ENCODE measurements around the gene S100A10. TPM values are rescaled to one million over a fixed set of nuclear protein-coding genes. Genes with fewer than 3 reads are reported as not detected.

S100A10 gene
- total RNA-seq, 6 experiments from 2014 or later: 390 to 518 (median 442) TPM

DNA sequence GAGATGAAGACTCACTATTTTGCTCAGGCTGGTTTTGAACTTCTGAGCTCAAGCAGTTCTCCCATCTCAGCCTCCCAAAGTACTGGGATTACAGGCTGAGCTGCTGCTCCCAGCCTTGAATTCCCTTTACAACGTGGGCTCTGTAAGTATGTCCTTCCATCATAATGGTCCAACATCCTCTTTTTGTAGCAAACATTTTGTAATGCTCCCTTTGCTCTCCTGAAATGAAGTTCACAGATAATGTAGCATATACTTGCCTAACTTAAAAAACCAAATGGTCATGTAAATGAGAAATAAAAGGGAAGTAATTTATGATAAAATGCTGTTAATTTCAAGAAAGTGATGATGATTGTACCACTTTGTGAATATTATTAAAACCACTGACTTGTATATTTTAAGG, 53.9 kb downstream of the S100A10 start:
- TF ChIP-seq, protein P1, sequence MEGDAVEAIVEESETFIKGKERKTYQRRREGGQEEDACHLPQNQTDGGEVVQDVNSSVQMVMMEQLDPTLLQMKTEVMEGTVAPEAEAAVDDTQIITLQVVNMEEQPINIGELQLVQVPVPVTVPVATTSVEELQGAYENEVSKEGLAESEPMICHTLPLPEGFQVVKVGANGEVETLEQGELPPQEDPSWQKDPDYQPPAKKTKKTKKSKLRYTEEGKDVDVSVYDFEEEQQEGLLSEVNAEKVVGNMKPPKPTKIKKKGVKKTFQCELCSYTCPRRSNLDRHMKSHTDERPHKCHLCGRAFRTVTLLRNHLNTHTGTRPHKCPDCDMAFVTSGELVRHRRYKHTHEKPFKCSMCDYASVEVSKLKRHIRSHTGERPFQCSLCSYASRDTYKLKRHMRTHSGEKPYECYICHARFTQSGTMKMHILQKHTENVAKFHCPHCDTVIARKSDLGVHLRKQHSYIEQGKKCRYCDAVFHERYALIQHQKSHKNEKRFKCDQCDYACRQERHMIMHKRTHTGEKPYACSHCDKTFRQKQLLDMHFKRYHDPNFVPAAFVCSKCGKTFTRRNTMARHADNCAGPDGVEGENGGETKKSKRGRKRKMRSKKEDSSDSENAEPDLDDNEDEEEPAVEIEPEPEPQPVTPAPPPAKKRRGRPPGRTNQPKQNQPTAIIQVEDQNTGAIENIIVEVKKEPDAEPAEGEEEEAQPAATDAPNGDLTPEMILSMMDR (IDR thresholded peaks at IDR 0.05): no peak
- Mint-ChIP-seq H3K4me3 (no peak overlapping the region), H3K27ac (no peak overlapping the region), H3K4me1 (ENCODE audit: low read depth) (peaks cover 29% of the 10 kb centered on the region), H3K9me3 (no peaks in the 10 kb centered on the region), H3K36me3 (ENCODE audit: low read depth) (no peaks in the 10 kb centered on the region), H3K27me3 (ENCODE audit: insufficient read depth) (no peaks in the 10 kb centered on the region)
- DNase-seq: no peak

DNA sequence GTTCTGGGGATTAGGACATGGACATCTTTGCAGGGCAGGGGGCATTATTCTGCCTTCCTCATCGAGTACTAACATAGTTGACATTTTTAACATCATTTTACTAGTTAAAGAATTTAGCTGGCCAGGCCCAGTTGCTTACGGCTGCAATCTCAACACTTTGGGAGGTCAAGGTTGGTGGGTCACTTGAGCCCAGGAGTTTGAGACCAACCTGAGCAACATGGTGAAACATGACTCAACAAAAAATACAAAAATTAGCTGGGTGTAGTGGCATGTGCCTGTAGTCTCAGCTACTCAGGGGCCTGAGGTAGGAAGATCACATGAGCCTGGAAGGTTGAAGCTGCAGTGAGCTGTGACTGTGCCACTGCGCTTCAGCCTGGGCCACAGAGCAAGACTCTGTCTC, 54.5 kb downstream of the S100A10 start:
- Mint-ChIP-seq H3K4me3 (no peak overlapping the region), H3K9me3 (no peaks in the 10 kb centered on the region), H3K36me3 (ENCODE audit: low read depth) (no peaks in the 10 kb centered on the region), H3K4me1 (ENCODE audit: low read depth) (peaks cover 23% of the 10 kb centered on the region), H3K27ac (no peak overlapping the region), H3K27me3 (ENCODE audit: insufficient read depth) (no peaks in the 10 kb centered on the region)
- TF ChIP-seq, protein P1 (IDR thresholded peaks at IDR 0.05): no peak
- DNase-seq: no peak

DNA sequence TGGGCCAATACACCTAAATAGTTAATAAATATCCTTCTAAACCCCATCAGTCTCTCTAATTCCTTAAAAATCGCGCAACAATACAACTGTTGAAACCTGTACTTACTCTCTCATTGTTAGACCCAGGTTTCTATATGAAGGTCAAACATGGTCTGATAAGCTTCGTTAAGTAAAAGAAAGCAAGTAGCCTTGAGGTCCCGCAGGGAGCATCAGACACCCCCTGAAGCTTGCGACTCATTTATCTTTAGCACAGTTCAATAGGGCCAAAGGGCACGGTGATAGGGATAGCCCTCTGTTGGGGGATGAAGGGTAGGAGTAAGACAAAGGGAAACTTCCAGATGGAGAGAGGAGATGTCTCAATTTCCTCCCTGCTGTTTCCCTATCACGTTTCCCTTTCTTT, 57.0 kb downstream of the S100A10 start:
- Mint-ChIP-seq H3K27me3 (ENCODE audit: insufficient read depth) (no peaks in the 10 kb centered on the region; the same call in 1 of the 2 replicates), H3K4me3 (no peak overlapping the region), H3K36me3 (ENCODE audit: low read depth) (no peaks in the 10 kb centered on the region), H3K4me1 (ENCODE audit: low read depth) (peaks cover 18% of the 10 kb centered on the region), H3K9me3 (no peaks in the 10 kb centered on the region), H3K27ac (no peak overlapping the region)
- no peak for DNase-seq
- TF ChIP-seq, protein P1 (IDR thresholded peaks at IDR 0.05): no peak

DNA sequence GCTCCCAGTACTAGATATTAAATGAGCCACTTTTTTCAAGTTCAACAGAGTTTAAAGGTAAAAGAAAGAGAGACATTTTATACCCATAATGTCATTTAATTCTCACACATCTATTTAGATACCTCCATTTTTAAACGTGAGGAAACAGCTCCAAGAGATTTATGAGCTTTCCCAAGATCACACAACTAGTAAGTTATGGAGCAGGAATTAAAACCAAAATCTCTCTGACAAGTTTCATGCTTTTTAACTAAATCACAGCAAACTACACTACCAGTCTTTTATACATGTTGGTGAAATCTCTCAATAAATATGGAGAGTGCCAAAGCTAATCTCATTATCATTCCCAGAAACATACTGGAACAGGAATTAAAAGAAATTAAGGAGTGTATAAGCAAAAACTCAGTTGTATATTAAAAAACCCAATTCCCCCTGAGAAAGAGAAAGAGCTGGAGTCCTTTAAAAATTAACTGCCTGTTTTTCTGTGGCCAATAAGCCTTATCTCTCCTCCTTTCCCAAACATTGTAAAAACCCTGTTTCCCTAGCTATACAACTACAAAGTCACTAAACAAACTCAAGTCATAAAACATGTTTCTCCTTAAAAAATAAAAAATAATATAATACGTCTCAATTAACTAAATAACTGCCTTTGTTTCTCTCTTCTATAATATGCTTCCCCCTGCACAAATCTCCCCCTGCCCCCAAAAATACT, 57.6 kb downstream of the S100A10 start:
- Mint-ChIP-seq H3K27me3 (ENCODE audit: insufficient read depth) (peaks cover under 1% of the 10 kb centered on the region), H3K9me3 (no peaks in the 10 kb centered on the region), H3K4me1 (ENCODE audit: low read depth) (peaks cover 12% of the 10 kb centered on the region), H3K36me3 (ENCODE audit: low read depth) (no peaks in the 10 kb centered on the region), H3K4me3 (no peak overlapping the region), H3K27ac (no peak overlapping the region)
- no peak for DNase-seq
- TF ChIP-seq, protein P1 (IDR thresholded peaks at IDR 0.05): no peak

DNA sequence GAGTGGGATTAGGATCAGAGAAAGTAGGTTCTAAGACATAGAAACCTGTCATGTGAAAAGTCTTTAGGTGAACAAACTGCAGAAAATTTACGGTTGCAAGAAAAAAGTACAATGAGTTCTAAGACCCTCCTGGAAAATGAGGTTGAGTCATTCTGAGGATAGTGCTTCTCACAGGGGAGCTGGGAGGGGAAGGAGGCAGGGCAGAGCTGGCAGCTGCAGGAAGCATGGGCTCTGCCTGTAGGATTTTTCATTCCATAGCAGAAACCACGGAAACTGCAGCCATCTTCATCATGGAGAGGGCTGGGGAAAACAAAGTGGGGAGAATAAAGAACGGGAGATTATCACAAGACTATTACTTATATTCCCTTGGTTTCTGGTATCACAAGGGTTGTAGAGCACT, 58.5 kb downstream of the S100A10 start:
- Mint-ChIP-seq H3K4me3 (no peak overlapping the region), H3K9me3 (no peaks in the 10 kb centered on the region)

More for the DNA sequence above, 58.5 kb downstream of the S100A10 start:
- Mint-ChIP-seq H3K27ac (no peak overlapping the region), H3K36me3 (ENCODE audit: low read depth) (no peaks in the 10 kb centered on the region), H3K4me1 (ENCODE audit: low read depth) (peaks cover 7% of the 10 kb centered on the region), H3K27me3 (ENCODE audit: insufficient read depth) (peaks cover 2% of the 10 kb centered on the region)
- TF ChIP-seq, protein P1 (IDR thresholded peaks at IDR 0.05): no peak
- DNase-seq: no peak

Data from HFFc6 (cell line).